GM23338 (cell line): ENCODE measurements around the gene MYCBP2. TPM values are rescaled to one million over a fixed set of nuclear protein-coding genes. Genes with fewer than 3 reads are reported as not detected.

Experiments used
- ATAC-seq: fragments of 200-7000 bp; cut with Tn5 transposase; 3 replicates; pipeline ENCODE4 v1.9.1; 2020
- DNase-seq: peaks from one replicate; pipeline ENCODE4 v3.0.0-alpha.2; 2015; ENCODE audit warnings: low spot score
- H2AFZ ChIP-seq: fragments of 200-600 bp; sonication (generic); 2 replicates; pipeline ENCODE4 v1.8.0; 2016; ENCODE audit warnings: antibody characterized with exemption, mild to moderate bottlenecking, moderate library complexity
- H3F3A ChIP-seq: fragments of 200-600 bp; sonication (generic); replicated peaks from 2 replicates; pipeline ENCODE4 v1.8.0; 2017; ENCODE audit warnings: antibody characterized with exemption, mixed run types, low read depth
- H3K27ac ChIP-seq: fragments of 200-600 bp; sonication (generic); 2 replicates; pipeline ENCODE4 v1.6.1; 2016; ENCODE audit warnings: low read depth
- H3K27me3 ChIP-seq: fragments of 200-600 bp; sonication (generic); 2 replicates; pipeline ENCODE4 v1.8.0; 2016; ENCODE audit warnings: mild to moderate bottlenecking, mixed run types, moderate library complexity; ENCODE audit not compliant: insufficient read depth
- H3K36me3 ChIP-seq: fragments of 200-600 bp; sonication (generic); 2 replicates; pipeline ENCODE4 v1.8.0; 2016; ENCODE audit warnings: mild to moderate bottlenecking; ENCODE audit not compliant: insufficient read depth
- H3K4me1 ChIP-seq: fragments of 200-600 bp; sonication (generic); 2 replicates; pipeline ENCODE4 v1.8.0; 2016; ENCODE audit warnings: mild to moderate bottlenecking, moderate library complexity; ENCODE audit not compliant: insufficient read depth
- H3K4me2 ChIP-seq: fragments of 200-600 bp; sonication (generic); 2 replicates; pipeline ENCODE4 v1.7.1; 2017; ENCODE audit warnings: mixed run types
- H3K4me3 ChIP-seq: fragments of 200-600 bp; sonication (generic); 2 replicates; pipeline ENCODE4 v1.6.1; 2016; ENCODE audit warnings: mixed run types
- H3K79me2 ChIP-seq: fragments of 200-600 bp; sonication (generic); replicated peaks from 2 replicates; pipeline ENCODE4 v1.8.0; 2017; ENCODE audit warnings: mild to moderate bottlenecking; ENCODE audit not compliant: insufficient read depth
- H3K9me2 ChIP-seq: fragments of 200-600 bp; sonication (generic); 2 replicates; pipeline ENCODE4 v1.8.0; 2017; ENCODE audit not compliant: insufficient read depth
- H4K20me1 ChIP-seq: fragments of 200-600 bp; sonication (generic); replicated peaks from 2 replicates; pipeline ENCODE4 v1.8.0; 2017; ENCODE audit warnings: mild to moderate bottlenecking; ENCODE audit not compliant: insufficient read depth
- H3K27ac Mint-ChIP-seq: 2 replicates; pipeline ENCODE4 v1.8.0; 2020; ENCODE audit warnings: inconsistent platforms, mild to moderate bottlenecking, moderate library complexity, mixed read lengths
- H3K27me3 Mint-ChIP-seq: 3 replicates; pipeline ENCODE4 v1.8.0; 2022; ENCODE audit warnings: low read depth, mild to moderate bottlenecking, moderate library complexity, mixed read lengths, inconsistent platforms; ENCODE audit not compliant: insufficient read depth, poor library complexity
- H3K36me3 Mint-ChIP-seq: 3 replicates; pipeline ENCODE4 v1.8.0; 2021; ENCODE audit warnings: low read depth, mild to moderate bottlenecking, inconsistent platforms, moderate library complexity, mixed read lengths
- H3K4me1 Mint-ChIP-seq: 3 replicates; pipeline ENCODE4 v1.8.0; 2020; ENCODE audit warnings: mild to moderate bottlenecking, inconsistent platforms, mixed read lengths
- H3K4me3 Mint-ChIP-seq: 3 replicates; pipeline ENCODE4 v1.8.0; 2021; ENCODE audit warnings: moderate library complexity, mild to moderate bottlenecking, inconsistent platforms, mixed read lengths
- H3K9me3 Mint-ChIP-seq: 3 replicates; pipeline ENCODE4 v1.8.0; 2020; ENCODE audit warnings: moderate library complexity, mild to moderate bottlenecking, inconsistent platforms, mixed read lengths
- CREB1 ChIP-seq: fragments of 250-450 bp; sonication (Bioruptor Pico); IDR thresholded peaks from 2 replicates; pipeline ENCODE4 v1.5.0; 2020; ENCODE audit warnings: low read depth, mild to moderate bottlenecking, moderate library complexity
- EZH2phosphoT487 ChIP-seq: fragments of 200-600 bp; sonication (generic); IDR thresholded peaks from one replicate; pipeline ENCODE4 v1.8.1; 2018; ENCODE audit warnings: antibody characterized with exemption; ENCODE audit not compliant: unreplicated experiment
- JUNB ChIP-seq: IDR thresholded peaks from one replicate; pipeline ENCODE4 v1.6.1; 2016; ENCODE audit warnings: antibody characterized with exemption; ENCODE audit not compliant: unreplicated experiment
- POLR2AphosphoS5 ChIP-seq: IDR thresholded peaks from 2 replicates; pipeline ENCODE4 v1.6.1; 2016; ENCODE audit warnings: antibody characterized with exemption, low read depth
- STAT1 ChIP-seq: IDR thresholded peaks from one replicate; pipeline ENCODE4 v1.6.1; 2016; ENCODE audit warnings: antibody characterized with exemption; ENCODE audit not compliant: unreplicated experiment
- ZNF114 ChIP-seq: fragments of 250-450 bp; sonication (Bioruptor Pico); IDR thresholded peaks from 2 replicates; pipeline ENCODE4 v1.5.0; 2020; ENCODE audit warnings: mild to moderate bottlenecking, moderate library complexity
- ZNF331 ChIP-seq: fragments of 250-450 bp; sonication (Bioruptor Pico); IDR thresholded peaks from 2 replicates; pipeline ENCODE4 v1.5.0; 2020; ENCODE audit warnings: low read depth, mild to moderate bottlenecking, moderate library complexity
- polyA plus RNA-seq: library from polyadenylated mRNA; unstranded; fragments of >200 nt; fragmentation: Nextera tagmentation; extraction: Ambion mirVana; gene quantifications from 2 replicates; pipeline ENCODE4 v1.2.1, GENCODE V29; 2016
- total RNA-seq: library from RNA; depleted of rRNA; stranded (reverse); fragments of >200 nt; shearing (Covaris generic); gene quantifications from 2 replicates; pipeline ENCODE4 v1.2.3, GENCODE V29; 2014
- TF ChIP-seq, protein P1 (sequence below): fragments of 250-450 bp; sonication (Bioruptor Pico); IDR thresholded peaks from 2 replicates; pipeline ENCODE4 v1.5.0; 2020; ENCODE audit warnings: mild to moderate bottlenecking, moderate library complexity
- TF ChIP-seq, protein P2 (sequence below): IDR thresholded peaks from 2 replicates; pipeline ENCODE4 v1.6.1; 2016; ENCODE audit warnings: antibody characterized with exemption

MYCBP2 gene
- total and polyA plus RNA-seq, 2 experiments from 2014 or later, result 54.6 to 77.2 TPM

DNA sequence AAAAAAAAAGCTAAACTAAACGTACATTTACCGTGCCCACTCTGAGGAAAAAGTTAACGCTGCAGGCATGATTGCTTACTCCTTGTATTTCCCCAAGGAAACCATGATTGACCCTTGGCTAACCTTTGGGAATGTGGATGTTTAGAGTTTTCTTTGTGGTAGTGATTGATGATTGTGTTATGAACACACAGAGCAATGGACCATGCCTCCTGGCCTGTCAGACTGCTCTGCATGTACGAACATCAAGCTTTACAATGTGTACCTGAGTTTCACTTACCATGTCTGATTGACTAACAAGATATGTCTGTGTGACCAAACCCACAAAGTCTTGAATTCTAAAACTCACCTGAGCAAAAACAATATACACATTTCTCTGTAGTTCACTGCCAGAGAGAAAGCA, 35.1 kb downstream of the MYCBP2 start (continued):
- TF ChIP-seq, protein P1, sequence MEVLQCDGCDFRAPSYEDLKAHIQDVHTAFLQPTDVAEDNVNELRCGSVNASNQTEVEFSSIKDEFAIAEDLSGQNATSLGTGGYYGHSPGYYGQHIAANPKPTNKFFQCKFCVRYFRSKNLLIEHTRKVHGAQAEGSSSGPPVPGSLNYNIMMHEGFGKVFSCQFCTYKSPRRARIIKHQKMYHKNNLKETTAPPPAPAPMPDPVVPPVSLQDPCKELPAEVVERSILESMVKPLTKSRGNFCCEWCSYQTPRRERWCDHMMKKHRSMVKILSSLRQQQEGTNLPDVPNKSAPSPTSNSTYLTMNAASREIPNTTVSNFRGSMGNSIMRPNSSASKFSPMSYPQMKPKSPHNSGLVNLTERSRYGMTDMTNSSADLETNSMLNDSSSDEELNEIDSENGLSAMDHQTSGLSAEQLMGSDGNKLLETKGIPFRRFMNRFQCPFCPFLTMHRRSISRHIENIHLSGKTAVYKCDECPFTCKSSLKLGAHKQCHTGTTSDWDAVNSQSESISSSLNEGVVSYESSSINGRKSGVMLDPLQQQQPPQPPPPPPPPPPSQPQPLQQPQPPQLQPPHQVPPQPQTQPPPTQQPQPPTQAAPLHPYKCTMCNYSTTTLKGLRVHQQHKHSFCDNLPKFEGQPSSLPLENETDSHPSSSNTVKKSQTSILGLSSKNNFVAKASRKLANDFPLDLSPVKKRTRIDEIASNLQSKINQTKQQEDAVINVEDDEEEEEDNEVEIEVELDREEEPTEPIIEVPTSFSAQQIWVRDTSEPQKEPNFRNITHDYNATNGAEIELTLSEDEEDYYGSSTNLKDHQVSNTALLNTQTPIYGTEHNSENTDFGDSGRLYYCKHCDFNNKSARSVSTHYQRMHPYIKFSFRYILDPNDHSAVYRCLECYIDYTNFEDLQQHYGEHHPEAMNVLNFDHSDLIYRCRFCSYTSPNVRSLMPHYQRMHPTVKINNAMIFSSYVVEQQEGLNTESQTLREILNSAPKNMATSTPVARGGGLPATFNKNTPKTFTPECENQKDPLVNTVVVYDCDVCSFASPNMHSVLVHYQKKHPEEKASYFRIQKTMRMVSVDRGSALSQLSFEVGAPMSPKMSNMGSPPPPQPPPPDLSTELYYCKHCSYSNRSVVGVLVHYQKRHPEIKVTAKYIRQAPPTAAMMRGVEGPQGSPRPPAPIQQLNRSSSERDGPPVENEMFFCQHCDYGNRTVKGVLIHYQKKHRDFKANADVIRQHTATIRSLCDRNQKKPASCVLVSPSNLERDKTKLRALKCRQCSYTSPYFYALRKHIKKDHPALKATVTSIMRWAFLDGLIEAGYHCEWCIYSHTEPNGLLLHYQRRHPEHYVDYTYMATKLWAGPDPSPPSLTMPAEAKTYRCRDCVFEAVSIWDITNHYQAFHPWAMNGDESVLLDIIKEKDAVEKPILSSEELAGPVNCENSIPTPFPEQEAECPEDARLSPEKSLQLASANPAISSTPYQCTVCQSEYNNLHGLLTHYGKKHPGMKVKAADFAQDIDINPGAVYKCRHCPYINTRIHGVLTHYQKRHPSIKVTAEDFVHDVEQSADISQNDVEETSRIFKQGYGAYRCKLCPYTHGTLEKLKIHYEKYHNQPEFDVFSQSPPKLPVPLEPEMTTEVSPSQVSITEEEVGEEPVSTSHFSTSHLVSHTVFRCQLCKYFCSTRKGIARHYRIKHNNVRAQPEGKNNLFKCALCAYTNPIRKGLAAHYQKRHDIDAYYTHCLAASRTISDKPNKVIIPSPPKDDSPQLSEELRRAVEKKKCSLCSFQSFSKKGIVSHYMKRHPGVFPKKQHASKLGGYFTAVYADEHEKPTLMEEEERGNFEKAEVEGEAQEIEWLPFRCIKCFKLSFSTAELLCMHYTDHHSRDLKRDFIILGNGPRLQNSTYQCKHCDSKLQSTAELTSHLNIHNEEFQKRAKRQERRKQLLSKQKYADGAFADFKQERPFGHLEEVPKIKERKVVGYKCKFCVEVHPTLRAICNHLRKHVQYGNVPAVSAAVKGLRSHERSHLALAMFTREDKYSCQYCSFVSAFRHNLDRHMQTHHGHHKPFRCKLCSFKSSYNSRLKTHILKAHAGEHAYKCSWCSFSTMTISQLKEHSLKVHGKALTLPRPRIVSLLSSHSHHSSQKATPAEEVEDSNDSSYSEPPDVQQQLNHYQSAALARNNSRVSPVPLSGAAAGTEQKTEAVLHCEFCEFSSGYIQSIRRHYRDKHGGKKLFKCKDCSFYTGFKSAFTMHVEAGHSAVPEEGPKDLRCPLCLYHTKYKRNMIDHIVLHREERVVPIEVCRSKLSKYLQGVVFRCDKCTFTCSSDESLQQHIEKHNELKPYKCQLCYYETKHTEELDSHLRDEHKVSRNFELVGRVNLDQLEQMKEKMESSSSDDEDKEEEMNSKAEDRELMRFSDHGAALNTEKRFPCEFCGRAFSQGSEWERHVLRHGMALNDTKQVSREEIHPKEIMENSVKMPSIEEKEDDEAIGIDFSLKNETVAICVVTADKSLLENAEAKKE (CRISPR knock-in tag), result no peak
- no peak for TF ChIP-seq CREB1
- no peak for TF ChIP-seq POLR2AphosphoS5

DNA sequence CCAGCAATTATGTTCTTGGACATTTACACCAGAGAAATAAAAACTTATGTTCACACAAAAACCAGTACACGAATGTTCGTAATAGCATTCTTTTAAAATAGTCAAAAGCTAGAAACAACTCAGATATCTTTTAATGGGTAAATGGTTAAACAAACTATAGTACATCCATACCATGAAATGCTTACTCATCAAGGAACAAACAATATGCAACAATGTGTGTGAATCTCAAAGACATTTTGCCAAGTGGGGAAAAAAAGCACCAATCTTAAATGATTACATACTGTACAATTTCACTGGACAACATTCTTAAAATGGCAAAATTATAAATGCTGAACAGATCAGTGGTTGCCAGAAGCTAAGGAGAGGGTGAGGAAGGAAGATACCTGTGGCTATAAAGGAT, 36.6 kb downstream of the MYCBP2 start:
- Histone ChIP-seq H3K27ac (no peak overlapping the region), H3K27me3 (no peaks in the 10 kb centered on the region), H3K9me2 (no peaks in the 10 kb centered on the region), H3F3A (no peaks in the 10 kb centered on the region), H3K4me3 (no peak overlapping the region), H3K4me2 (no peak overlapping the region), H3K36me3 (no peaks in the 10 kb centered on the region), H2AFZ (no peak overlapping the region), H4K20me1 (no peaks in the 10 kb centered on the region), H3K79me2 (peaks cover 7% of the 10 kb centered on the region; the same call in 1 of the 2 replicates), H3K4me1 (peaks cover 20% of the 10 kb centered on the region)
- Mint-ChIP-seq H3K9me3 (no peaks in the 10 kb centered on the region), H3K27ac (peak overlapping the region; percentile 84), H3K4me1 (peaks cover 23% of the 10 kb centered on the region), H3K4me3 (no peak overlapping the region), H3K36me3 (peaks cover 5% of the 10 kb centered on the region), H3K27me3 (no peaks in the 10 kb centered on the region)
- ATAC-seq, result no peak
- no peak for DNase-seq
- TF ChIP-seq POLR2AphosphoS5, result no peak
- TF ChIP-seq EZH2phosphoT487, result no peak
- TF ChIP-seq ZNF331 (CRISPR knock-in tag), result no peak
- TF ChIP-seq, protein P1 (CRISPR knock-in tag), result no peak
- TF ChIP-seq, protein P2, sequence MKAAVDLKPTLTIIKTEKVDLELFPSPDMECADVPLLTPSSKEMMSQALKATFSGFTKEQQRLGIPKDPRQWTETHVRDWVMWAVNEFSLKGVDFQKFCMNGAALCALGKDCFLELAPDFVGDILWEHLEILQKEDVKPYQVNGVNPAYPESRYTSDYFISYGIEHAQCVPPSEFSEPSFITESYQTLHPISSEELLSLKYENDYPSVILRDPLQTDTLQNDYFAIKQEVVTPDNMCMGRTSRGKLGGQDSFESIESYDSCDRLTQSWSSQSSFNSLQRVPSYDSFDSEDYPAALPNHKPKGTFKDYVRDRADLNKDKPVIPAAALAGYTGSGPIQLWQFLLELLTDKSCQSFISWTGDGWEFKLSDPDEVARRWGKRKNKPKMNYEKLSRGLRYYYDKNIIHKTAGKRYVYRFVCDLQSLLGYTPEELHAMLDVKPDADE, result no peak
- TF ChIP-seq JUNB, result no peak
- no peak for TF ChIP-seq CREB1
- no peak for TF ChIP-seq ZNF114 (CRISPR knock-in tag)
- TF ChIP-seq STAT1, result no peak
